Smooth muscle cell of trachea (primary cell): ENCODE data around the gene ZNF141. TPM values are rescaled to one million over a fixed set of nuclear protein-coding genes. Genes with fewer than 3 reads are reported as not detected.

ENCODE experiments used
- total RNA-seq: library from RNA; depleted of rRNA; stranded (reverse); fragments of >200 nt; gene quantifications from 2 replicates; pipeline ENCODE4 v1.2.1, GENCODE V29; 2014

Gene ZNF141
- 8.4 and 13.5 TPM in 2 replicates for total RNA-seq

GRCh38 chr4:337143-337931 is at the start of gene ZNF141:
TSS of gene ZNF141 (plus strand) at chr4:337814. CDS start at chr4:337984, 170 bp downstream.

GRCh38 chr4:304969-305680 is 32.5 kb upstream of the ZNF141 start, which contains the start of gene ZNF732:
TSS of gene ZNF732 (minus strand) at chr4:305474. CDS start at chr4:305310, 164 bp downstream.

Other genes starting within 250 kb of the ZNF141 start
- gene ZNF718, start 213.3 kb upstream of the ZNF141 start, total RNA-seq: 5.1 and 6.1 TPM in 2 replicates
- gene ZNF732, start 32.3 kb upstream of the ZNF141 start, total RNA-seq: 0.17 and 0.29 TPM in 2 replicates
- gene ZNF721, start 161.3 kb downstream of the ZNF141 start, total RNA-seq: 25.5 and 30.1 TPM in 2 replicates
- 47.6 and 54.0 TPM in 2 replicates for gene PIGG, start 161.4 kb downstream of the ZNF141 start, total RNA-seq
- not detected in 2 replicates for gene TMEM271, start 238.5 kb downstream of the ZNF141 start, total RNA-seq